Measurements from ENCODE around the gene RFC2.
"Not testable (repeated sequence)": the region's sequence is repeated elsewhere in the genome, so short reads cannot be mapped to it uniquely, and the experiment has no call there.

The RFC2 gene

GRCh38 chr7:74220229-74220628, 34.0 kb downstream of the RFC2 start:
- in situ Hi-C loops (cut with HindIII; ENCODE audit: low sequenced_read_pairs) = no loop called here

GRCh38 chr7:74219416-74219815, 34.8 kb downstream of the RFC2 start:
- in situ Hi-C loops (cut with HindIII; ENCODE audit: low sequenced_read_pairs) = no loop called here

DNA sequence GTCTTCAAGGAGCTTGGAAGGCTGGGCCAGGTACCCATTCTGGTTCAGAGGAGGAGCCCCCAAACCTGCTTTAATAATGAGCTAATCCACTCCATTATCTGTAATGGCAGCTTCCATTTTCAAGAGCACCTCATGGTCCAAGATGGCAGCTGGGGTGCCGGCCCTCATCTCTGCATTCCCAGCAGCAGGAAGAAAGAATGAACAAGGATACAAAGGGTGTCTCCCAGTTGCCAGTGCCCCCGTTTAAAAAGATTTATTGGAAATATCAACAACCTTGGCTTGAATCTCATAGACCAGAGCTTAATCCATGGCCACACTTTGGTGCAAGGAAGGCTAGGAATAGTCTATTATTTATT, 35.9 kb downstream of the RFC2 start:
- in situ Hi-C loops (cut with HindIII; ENCODE audit: low sequenced_read_pairs) = no loop called here

- in situ Hi-C loops (cut with HindIII; ENCODE audit: low sequenced_read_pairs) = no loop called here
Observed at GRCh38 chr7:74217455-74218342, 36.5 kb downstream of the RFC2 start.

DNA sequence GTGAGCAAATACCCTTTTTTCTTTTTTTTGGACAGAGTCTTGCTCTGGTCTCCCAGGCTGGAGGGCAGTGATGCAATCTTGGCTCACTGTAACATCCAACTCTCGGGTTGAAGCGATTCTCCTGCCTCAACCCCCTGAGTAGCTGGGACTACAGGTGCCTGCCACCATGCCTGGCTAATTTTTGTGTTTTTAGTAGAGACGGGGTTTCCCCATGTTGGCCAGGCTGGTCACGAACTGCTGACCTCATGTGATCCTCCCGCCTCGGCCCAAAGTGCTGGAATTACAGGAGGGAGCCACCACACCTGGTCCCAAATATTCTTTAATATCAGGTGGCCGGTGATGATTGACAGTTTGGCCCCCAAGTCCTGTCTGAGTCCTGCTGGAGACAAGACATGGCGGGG, 37.8 kb downstream of the RFC2 start:
- in situ Hi-C loops (cut with HindIII; ENCODE audit: low sequenced_read_pairs) = no loop called here

DNA sequence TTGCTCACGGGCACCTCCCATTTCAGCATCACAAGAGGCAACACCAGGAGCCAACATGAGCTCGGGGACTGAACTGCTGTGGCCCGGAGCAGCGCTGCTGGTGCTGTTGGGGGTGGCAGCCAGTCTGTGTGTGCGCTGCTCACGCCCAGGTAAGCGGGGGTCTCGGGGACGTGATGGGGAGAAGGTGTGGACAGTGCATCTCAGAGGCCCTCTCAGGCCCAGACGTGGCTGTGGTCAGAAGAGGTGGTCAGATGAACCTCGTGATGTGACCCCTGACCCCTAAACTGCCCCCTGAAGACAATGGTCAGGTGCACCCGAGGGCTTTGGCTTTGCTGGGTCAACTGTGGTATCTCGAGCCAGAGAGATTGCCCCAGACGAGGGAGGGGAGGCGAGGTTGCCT, 38.3 kb downstream of the RFC2 start:
- in situ Hi-C loops (cut with HindIII; ENCODE audit: low sequenced_read_pairs) = no loop called here

DNA sequence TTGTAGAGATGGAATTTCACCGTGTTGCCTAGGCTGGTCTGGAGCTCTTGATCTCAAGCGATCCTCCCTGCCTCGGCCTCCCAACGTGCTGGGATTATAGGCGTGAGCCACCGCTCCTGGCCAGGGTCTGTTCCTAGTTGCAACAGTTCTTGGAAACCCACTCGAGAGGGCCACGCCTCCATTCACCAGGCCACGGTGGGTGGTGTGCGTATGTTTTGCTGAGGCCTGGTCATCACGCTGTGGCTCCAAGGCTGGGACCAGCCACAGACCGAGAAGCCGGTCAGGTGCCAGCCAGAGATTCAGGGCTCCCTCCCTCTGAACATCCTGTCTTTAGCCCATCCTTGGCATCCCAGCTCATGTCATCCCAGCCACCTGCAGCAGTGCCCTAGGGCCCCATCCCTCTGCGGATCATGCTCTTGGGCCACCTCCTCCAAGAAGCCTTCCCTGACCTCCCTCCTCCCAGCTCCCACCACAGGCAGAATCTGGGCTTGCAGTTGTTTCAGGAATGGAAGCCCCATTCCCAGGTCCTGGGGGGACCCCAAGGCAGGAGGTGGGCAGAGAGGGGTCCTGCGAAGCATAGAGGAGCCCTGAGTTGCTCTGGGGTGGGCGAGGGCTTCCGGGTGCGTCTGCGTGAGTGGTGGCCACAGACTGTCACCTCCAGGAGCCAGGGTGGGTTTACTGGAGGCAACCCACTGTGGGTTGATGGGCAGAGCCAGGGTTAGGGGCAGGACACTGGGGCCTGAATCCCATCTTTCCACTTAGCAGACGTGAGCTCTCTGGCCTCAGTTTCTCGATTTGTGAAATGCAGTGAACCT, 39.2 kb downstream of the RFC2 start:
- in situ Hi-C loops (cut with HindIII; ENCODE audit: low sequenced_read_pairs) = no loop called here

- in situ Hi-C loops (cut with HindIII; ENCODE audit: low sequenced_read_pairs) = no loop called here
Observed at GRCh38 chr7:74212661-74213060, 41.5 kb downstream of the RFC2 start.

DNA sequence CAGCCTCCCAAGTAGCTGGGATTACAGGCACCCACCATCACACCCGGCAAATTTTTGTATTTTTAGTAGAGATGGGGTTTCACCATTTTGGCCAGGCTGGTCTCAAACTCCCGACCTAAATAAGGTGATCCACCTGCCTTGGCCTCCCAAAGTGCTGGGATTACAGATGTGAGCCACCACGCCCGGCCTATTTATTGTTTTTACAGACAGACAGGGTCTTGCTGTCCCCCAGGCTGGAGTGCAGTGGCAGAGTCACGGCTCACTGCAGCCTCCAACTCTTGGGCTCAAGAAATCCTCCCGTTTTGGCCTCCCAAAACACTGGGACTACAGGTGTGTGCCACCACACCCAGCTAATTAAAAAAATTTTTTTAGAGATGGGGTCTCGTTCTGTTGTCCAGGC, 46.0 kb downstream of the RFC2 start:
- in situ Hi-C loops (cut with HindIII; ENCODE audit: low sequenced_read_pairs) = not testable (repeated sequence)

DNA sequence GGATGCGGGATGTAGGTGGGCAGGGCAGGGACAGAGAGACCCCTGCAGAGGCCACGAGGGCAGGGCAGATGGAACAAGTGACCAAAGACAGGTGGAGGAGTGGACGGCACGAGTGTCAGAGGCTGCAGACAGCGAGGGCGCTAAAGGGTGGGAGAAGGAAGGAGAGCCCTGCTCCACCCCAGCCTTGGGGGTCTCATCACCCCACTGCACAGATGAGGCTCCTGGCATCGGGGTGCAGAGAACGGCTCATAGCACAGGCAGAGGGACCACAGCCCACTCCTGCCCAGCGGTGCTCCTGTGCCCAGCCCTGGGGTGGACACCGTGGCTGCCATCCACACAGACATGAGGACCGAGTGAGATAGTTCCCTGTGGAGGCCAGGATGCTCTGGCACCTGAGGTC, 46.6 kb downstream of the RFC2 start:
- in situ Hi-C loops (cut with HindIII; ENCODE audit: low sequenced_read_pairs) = no loop called here

- in situ Hi-C loops (cut with HindIII; ENCODE audit: low sequenced_read_pairs) = no loop called here
Observed at GRCh38 chr7:74206589-74207120, 47.5 kb downstream of the RFC2 start.

DNA sequence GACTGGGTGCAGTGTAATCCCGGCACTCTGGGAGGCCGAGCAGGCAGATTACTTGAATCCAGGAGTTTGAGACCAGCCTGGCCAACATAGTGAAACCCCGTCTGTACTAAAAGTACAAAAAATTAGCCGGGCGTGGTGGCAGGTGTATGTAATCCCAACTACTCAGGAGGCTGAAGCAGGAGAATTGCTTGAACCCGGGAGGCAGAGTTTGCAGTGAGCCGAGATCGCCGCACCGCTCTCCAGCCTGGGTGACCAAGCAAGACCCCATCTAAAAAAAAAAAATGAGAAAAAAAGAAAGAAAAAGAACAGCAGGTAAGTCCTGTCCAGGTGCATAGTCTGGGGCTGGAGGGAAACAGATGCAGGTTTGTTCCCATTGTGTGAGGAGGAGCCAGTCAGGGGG, 48.1 kb downstream of the RFC2 start:
- in situ Hi-C loops (cut with HindIII; ENCODE audit: low sequenced_read_pairs) = not testable (repeated sequence)

- in situ Hi-C loops (cut with HindIII; ENCODE audit: low sequenced_read_pairs) = no loop called here
Observed at GRCh38 chr7:74203956-74204618, 50.1 kb downstream of the RFC2 start.

DNA sequence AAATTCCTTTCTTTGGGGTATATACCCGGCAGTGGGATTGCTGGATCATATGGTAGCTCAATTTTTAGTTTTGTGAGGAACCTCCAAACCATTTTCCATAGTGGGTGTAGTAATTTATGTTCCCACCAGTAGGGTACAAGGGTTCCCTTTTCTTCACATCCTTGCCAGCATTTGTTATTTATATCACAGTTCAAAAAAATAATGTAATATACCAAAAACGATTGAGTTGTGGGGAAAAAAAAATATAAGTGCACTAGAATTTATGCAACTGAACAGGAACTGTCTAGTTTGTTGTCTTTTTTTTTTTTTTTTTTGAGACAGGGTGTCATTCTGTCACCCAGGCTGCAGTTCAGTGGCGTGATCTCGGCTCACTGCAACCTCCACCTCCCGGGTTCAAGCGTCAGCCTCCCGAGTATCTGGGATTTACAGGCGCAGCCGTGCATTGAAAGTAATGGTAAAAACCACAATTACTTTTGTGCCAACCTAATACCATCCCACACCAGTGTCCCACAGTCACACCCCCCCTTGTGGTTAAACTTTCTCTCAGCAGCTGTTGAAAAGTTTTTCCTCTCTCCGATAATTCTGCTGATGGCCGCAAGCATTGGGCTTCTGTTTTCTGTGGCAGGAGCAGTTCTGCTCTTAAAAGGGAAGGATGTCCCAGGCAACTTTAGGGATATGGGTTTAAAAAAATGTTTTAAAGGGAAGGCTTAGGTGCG, 51.2 kb downstream of the RFC2 start:
- in situ Hi-C loops (cut with HindIII; ENCODE audit: low sequenced_read_pairs) = no loop called here

GRCh38 chr7:74199551-74200355, 54.4 kb downstream of the RFC2 start:
- in situ Hi-C loops (cut with HindIII; ENCODE audit: low sequenced_read_pairs) = no loop called here

- in situ Hi-C loops (cut with HindIII; ENCODE audit: low sequenced_read_pairs) = no loop called here
Observed at GRCh38 chr7:74197449-74198124, 56.6 kb downstream of the RFC2 start.

DNA sequence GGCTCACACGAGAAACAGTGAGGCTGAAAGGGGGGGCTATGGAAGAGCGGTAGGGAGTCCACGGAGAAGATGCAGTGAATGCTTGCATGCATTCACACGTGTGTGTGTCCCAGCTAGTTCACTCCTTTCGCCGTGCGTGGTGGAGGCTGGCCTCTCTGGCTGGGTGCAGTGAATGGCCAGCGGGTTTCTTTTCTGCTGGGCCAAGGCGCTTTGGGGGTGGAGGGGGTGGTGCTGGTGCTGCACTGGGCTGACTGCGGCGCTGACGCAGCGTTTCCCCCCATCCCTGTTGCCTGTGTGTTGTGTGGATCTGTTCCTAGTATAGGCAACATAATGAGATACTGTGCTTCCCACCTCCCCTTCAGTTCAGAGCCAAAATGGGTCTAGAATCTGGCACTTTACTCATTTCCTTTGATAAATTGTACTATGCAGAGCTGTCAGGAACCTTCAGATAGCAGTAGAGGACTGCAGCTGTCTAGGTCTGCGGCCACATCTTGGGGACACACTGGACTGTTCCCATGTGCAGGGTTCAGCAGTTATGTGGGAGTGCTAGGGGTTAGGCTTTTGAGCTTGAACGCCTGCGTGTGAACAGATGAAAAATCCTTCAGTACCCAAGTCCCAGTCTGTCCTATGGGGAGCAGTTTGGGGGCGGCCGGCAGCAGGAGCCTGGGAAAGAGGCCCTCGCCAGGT, 58.1 kb downstream of the RFC2 start:
- in situ Hi-C loops (cut with HindIII; ENCODE audit: low sequenced_read_pairs) = not testable (repeated sequence)

DNA sequence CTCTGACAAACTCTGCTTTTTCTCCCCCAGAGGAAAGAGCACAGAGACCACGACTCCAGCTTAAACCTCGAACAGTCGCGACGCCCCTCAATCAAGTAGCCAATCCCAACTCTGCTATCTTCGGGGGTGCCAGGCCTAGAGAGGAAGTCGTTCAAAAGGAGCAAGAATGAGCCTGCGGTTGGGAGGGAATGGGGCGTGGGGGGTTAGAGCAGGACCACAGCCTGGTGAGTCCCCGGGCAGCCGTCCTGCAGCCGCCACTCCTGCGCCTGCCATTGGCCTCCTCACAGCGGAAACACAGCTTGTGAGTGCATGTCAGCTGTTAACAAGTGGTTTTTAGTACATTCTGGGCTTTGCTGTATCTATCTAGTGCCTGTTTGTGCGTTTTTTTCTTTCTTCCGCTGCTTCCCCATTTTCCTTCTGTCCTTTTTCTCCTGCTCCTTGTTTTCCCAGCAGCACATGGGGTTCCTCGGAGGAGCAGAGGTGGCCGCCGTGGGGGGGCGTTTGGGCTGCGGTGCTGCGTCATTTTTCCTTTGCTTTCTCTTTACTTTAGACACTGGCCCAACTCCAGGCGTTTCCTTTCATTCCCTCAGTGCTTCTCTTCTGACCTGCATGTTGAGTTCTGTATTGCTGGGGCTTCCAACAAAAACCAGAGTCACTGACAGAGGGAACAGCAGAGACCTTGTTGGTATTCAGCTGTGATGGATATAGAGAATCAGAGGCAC, 58.9 kb downstream of the RFC2 start:
- in situ Hi-C loops (cut with HindIII; ENCODE audit: low sequenced_read_pairs) = not testable (repeated sequence)
